Upper lobe of left lung (tissue), 4 donors: ENCODE measurements around the gene SRGAP3.

Experiments used
- POLR2A ChIP-seq, 4 donors: fragments of 450-650 bp; IDR thresholded peaks; one replicate each; pipeline ENCODE4 v1.5.1; 2016 to 2017; ENCODE audit warnings: antibody characterized with exemption in 4 of 4, mild to moderate bottlenecking in 2 of 4
- POLR2AphosphoS5 ChIP-seq, 2 donors: sonication (generic); formaldehyde crosslinking; IDR thresholded peaks; one replicate each; pipeline ENCODE4 v1.5.1; 2017; ENCODE audit warnings: antibody characterized with exemption in 2 of 2
- TF ChIP-seq, protein P1 (sequence below), 6 experiments: fragments of 450-650 bp in 4 of 6; fragments of 200-600 bp in 2 of 6; sonication (generic) in 2 of 6; IDR thresholded peaks; one replicate each; pipeline ENCODE4 v1.5.1; 2016 to 2019; ENCODE audit warnings: antibody characterized with exemption in 6 of 6

DNA sequence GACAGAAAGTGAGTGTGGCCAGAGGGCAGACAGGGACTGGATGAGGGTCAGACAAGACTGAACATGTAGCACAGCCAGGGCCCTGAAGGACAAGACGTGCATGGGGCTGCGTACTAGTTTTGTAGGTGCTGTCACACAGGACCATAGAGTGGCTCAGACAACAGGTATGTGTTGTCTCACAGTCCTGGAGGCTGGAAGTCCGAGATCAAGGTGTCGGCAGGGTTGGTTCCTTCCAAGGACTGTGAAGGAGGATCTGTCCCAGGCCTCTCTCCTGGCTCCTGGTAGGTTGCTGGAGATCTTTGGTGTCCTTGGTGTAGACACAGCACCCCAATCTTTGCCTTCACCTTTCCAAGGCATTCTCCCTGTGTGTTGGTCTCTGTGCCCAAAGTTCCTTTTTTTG lies 136.4 kb downstream of the SRGAP3 start:
- TF ChIP-seq, protein P1, sequence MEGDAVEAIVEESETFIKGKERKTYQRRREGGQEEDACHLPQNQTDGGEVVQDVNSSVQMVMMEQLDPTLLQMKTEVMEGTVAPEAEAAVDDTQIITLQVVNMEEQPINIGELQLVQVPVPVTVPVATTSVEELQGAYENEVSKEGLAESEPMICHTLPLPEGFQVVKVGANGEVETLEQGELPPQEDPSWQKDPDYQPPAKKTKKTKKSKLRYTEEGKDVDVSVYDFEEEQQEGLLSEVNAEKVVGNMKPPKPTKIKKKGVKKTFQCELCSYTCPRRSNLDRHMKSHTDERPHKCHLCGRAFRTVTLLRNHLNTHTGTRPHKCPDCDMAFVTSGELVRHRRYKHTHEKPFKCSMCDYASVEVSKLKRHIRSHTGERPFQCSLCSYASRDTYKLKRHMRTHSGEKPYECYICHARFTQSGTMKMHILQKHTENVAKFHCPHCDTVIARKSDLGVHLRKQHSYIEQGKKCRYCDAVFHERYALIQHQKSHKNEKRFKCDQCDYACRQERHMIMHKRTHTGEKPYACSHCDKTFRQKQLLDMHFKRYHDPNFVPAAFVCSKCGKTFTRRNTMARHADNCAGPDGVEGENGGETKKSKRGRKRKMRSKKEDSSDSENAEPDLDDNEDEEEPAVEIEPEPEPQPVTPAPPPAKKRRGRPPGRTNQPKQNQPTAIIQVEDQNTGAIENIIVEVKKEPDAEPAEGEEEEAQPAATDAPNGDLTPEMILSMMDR (IDR thresholded peaks at IDR 0.05): no peak
- TF ChIP-seq POLR2A (IDR thresholded peaks at IDR 0.05): no peak
- TF ChIP-seq POLR2AphosphoS5 (IDR thresholded peaks at IDR 0.05): no peak
